ENCODE measurements around the gene PARVB. TPM values are rescaled to one million over a fixed set of nuclear protein-coding genes. Genes with fewer than 3 reads are reported as not detected.

The PARVB gene
- total and polyA plus RNA-seq, 2 donors (not counting 3 experiments of a cell fraction or from before 2014, with no cell fraction given) = 155 to 162 TPM

GRCh38 chr22:43985532-43985931 is 38.6 kb upstream of the PARVB start:
- H3K9me1 ChIP-seq (replicated peaks; ENCODE audit: control insufficient read depth, extremely low read depth, insufficient read depth, low read length) = no peaks in the 10 kb centered on the region
- H2AFZ ChIP-seq (ENCODE audit: low read depth, low read length) = no peak overlapping the region
- dilution Hi-C loops (cut with MboI; ENCODE audit: extremely low pct_ligation_motif_present, low sequenced_read_pairs) = no loop called here
- no peaks in the 10 kb centered on the region for H3K4me1 ChIP-seq (ENCODE audit: control insufficient read depth, extremely low read depth, insufficient read depth, low read length)
- TF ChIP-seq GATA2 (IDR thresholded peaks at IDR 0.05; ENCODE audit: insufficient read depth, insufficient read length, low read depth, low read length) (no peak), CTCF (IDR thresholded peaks at IDR 0.05; ENCODE audit: extremely low read depth in 1 of 2, insufficient read depth in 1 of 2, low read depth in 1 of 2, low read length in 2 of 2) (no peak)
- H3K4me3 ChIP-seq (replicated peaks in 1 of 3; ENCODE audit: insufficient read depth in 1 of 3, low read depth in 1 of 3, low read length in 3 of 3) = no peak overlapping the region
- DNase-seq (ENCODE audit: low read depth, low spot score) = no peak
- no peak overlapping the region for H3K27ac ChIP-seq (ENCODE audit: insufficient read depth, low read depth, low read length)
- no peaks in the 10 kb centered on the region for H4K20me1 ChIP-seq (replicated peaks; ENCODE audit: control insufficient read depth, extremely low read depth, insufficient read depth, low read length)
- H3K9ac ChIP-seq (replicated peaks; ENCODE audit: extremely low read depth, insufficient read depth, low read length) = no peak overlapping the region
- no peaks in the 10 kb centered on the region for H3K27me3 ChIP-seq (ENCODE audit: control insufficient read depth in 2 of 2, insufficient read depth in 2 of 2, low read length in 2 of 2)
- H3K79me2 ChIP-seq (ENCODE audit: control insufficient read depth, insufficient read depth, low read length) = no peaks in the 10 kb centered on the region
- ChIA-PET POLR2A (interaction anchor here (0.7 kb wide), 1 partner anchor 495 kb away, joined by 3 read pairs; no protein-coding TSS in a partner anchor), CTCF (interaction anchor here (1.2 kb wide), 1 partner anchor 100 kb away, joined by 8 read pairs; no protein-coding TSS in a partner anchor)
- intact Hi-C loops (cut with micrococcal nuclease) = no loop called here
- peaks cover 0 to 26% of the 10 kb centered on the region in 2 experiments for H3K36me3 ChIP-seq (ENCODE audit: control insufficient read depth in 2 of 2, extremely low read depth in 1 of 2, insufficient read depth in 2 of 2, low read length in 2 of 2)
- FAIRE-seq = no peak
- no peaks in the 10 kb centered on the region for H3K9me3 ChIP-seq (replicated peaks; ENCODE audit: control insufficient read depth, insufficient read depth, low read length)
- BruUV-seq (replicated peaks) = no TSS peak
- no peak overlapping the region for H3K4me2 ChIP-seq (ENCODE audit: insufficient read depth, low read length)

GRCh38 chr22:43988116-43988820 is 35.8 kb upstream of the PARVB start:
- intact Hi-C loops (cut with micrococcal nuclease) = no loop called here
- POLR2A ChIA-PET = no interaction called here

More at GRCh38 chr22:43988116-43988820, 35.8 kb upstream of the PARVB start:
- CTCF ChIA-PET = interaction anchor here (1.1 to 10.3 kb wide), 2 partner anchors 79 to 97 kb away, joined by 3 to 640 read pairs; no protein-coding TSS in a partner anchor
- H3K27me3 ChIP-seq (ENCODE audit: control insufficient read depth in 2 of 2, insufficient read depth in 2 of 2, low read length in 2 of 2) = no peaks in the 10 kb centered on the region
- H3K9me1 ChIP-seq (replicated peaks; ENCODE audit: control insufficient read depth, extremely low read depth, insufficient read depth, low read length) = no peaks in the 10 kb centered on the region
- TF ChIP-seq EZH2 (IDR thresholded peaks at IDR 0.05; ENCODE audit: borderline replicate concordance, low read depth, low read length, severe bottlenecking) (no peak), POLR2AphosphoS5 (IDR thresholded peaks at IDR 0.05; ENCODE audit: insufficient read depth, low read depth, low read length) (no peak), MAX (IDR thresholded peaks at IDR 0.05; ENCODE audit: insufficient read depth, insufficient read length) (no peak), CTCF (IDR thresholded peaks at IDR 0.05; ENCODE audit: extremely low read depth in 1 of 2, insufficient read depth in 1 of 2, low read depth in 1 of 2, low read length in 2 of 2) (no peak), MYC (IDR thresholded peaks at IDR 0.05; ENCODE audit: low read depth, low read length) (no peak), FOS (IDR thresholded peaks at IDR 0.05; ENCODE audit: borderline replicate concordance, insufficient read depth, low read length) (no peak)
- no peaks in the 10 kb centered on the region for H3K79me2 ChIP-seq (ENCODE audit: control insufficient read depth, insufficient read depth, low read length)
- FAIRE-seq = peak; percentile 15
- H3K4me1 ChIP-seq (ENCODE audit: control insufficient read depth, extremely low read depth, insufficient read depth, low read length) = no peaks in the 10 kb centered on the region
- H3K4me2 ChIP-seq (ENCODE audit: insufficient read depth, low read length) = no peak overlapping the region
- H4K20me1 ChIP-seq (replicated peaks; ENCODE audit: control insufficient read depth, extremely low read depth, insufficient read depth, low read length) = no peaks in the 10 kb centered on the region
- H3K27ac ChIP-seq (ENCODE audit: insufficient read depth, low read depth, low read length) = no peak overlapping the region
- H3K36me3 ChIP-seq (ENCODE audit: control insufficient read depth in 2 of 2, extremely low read depth in 1 of 2, insufficient read depth in 2 of 2, low read length in 2 of 2) = peaks cover 5 to 26% of the 10 kb centered on the region in 2 experiments
- dilution Hi-C loops (cut with MboI; ENCODE audit: extremely low pct_ligation_motif_present, low sequenced_read_pairs) = no loop called here
- no peak overlapping the region for H2AFZ ChIP-seq (ENCODE audit: low read depth, low read length)
- no peak overlapping the region for H3K4me3 ChIP-seq (replicated peaks in 1 of 3; ENCODE audit: insufficient read depth in 1 of 3, low read depth in 1 of 3, low read length in 3 of 3)
- no peak overlapping the region for H3K9ac ChIP-seq (replicated peaks; ENCODE audit: extremely low read depth, insufficient read depth, low read length)
- DNase-seq (ENCODE audit: low read depth, low spot score) = no peak
- BruUV-seq (replicated peaks) = no TSS peak
- H3K9me3 ChIP-seq (replicated peaks; ENCODE audit: control insufficient read depth, insufficient read depth, low read length) = no peaks in the 10 kb centered on the region

Measured in endothelial cell of umbilical vein (primary cell).